GM19455 (cell line): ENCODE data around the gene DPCD.

ENCODE experiments used
- ATAC-seq: cut with Tn5 transposase; IDR thresholded peaks from one replicate; pipeline ENCODE4 v1.9.1; 2021; ENCODE audit not compliant: unreplicated experiment

Gene DPCD

GRCh38 chr10:101587725-101588653 is at the start of gene DPCD, which contains the start of gene POLL:
TSS of gene DPCD (plus strand) at chr10:101588321. CDS start at chr10:101588337, 16 bp downstream.
TSS of gene POLL (minus strand) at chr10:101588257. CDS start at chr10:101587360, 897 bp downstream.
- peak; percentile 96 for ATAC-seq

GRCh38 chr10:101538446-101538845 is 49.7 kb upstream of the DPCD start:
- ATAC-seq = no peak

GRCh38 chr10:101545898-101546297 is 42.2 kb upstream of the DPCD start:
- no peak for ATAC-seq

- ATAC-seq = no peak
Measured at GRCh38 chr10:101550965-101551364, 37.2 kb upstream of the DPCD start.

- no peak for ATAC-seq
Measured at GRCh38 chr10:101552442-101552841, 35.7 kb upstream of the DPCD start.

GRCh38 chr10:101557541-101557940 is 30.6 kb upstream of the DPCD start:
- ATAC-seq = no peak

GRCh38 chr10:101558204-101558603 is 29.9 kb upstream of the DPCD start:
- no peak for ATAC-seq

GRCh38 chr10:101558671-101559595 is 29.2 kb upstream of the DPCD start:
- no peak for ATAC-seq

GRCh38 chr10:101559596-101560297 is 28.4 kb upstream of the DPCD start:
- no peak for ATAC-seq

- no peak for ATAC-seq
Measured at GRCh38 chr10:101560298-101561067, 27.6 kb upstream of the DPCD start.

- no peak for ATAC-seq
Measured at GRCh38 chr10:101561068-101561915, 26.8 kb upstream of the DPCD start.

GRCh38 chr10:101562231-101562630 is 25.9 kb upstream of the DPCD start:
- no peak for ATAC-seq

GRCh38 chr10:101563007-101563406 is 25.1 kb upstream of the DPCD start:
- ATAC-seq = no peak

GRCh38 chr10:101563497-101564040 is 24.6 kb upstream of the DPCD start:
- no peak for ATAC-seq

GRCh38 chr10:101564490-101564991 is 23.6 kb upstream of the DPCD start:
- no peak for ATAC-seq

GRCh38 chr10:101565370-101565900 is 22.7 kb upstream of the DPCD start:
- no peak for ATAC-seq

- no peak for ATAC-seq
Measured at GRCh38 chr10:101565936-101566332, 22.2 kb upstream of the DPCD start.

- no peak for ATAC-seq
Measured at GRCh38 chr10:101566333-101567164, 21.6 kb upstream of the DPCD start.
